HepG2 (cell line): ENCODE results near the gene PPM1F. TPM values are rescaled to one million over a fixed set of nuclear protein-coding genes. Genes with fewer than 3 reads are reported as not detected.

Experiments
- IRF2 ChIP-seq: IDR thresholded peaks from 2 replicates; pipeline ENCODE4 v1.6.1; 2018; ENCODE audit warnings: missing genetic modification reagents, missing compliant biosample characterization
- MTF2 ChIP-seq: sonication (generic); formaldehyde crosslinking; IDR thresholded peaks from 2 replicates; pipeline ENCODE4 v1.5.0; 2020; ENCODE audit warnings: missing genetic modification reagents, borderline replicate concordance
- NFE2 ChIP-seq: sonication (generic); formaldehyde crosslinking; IDR thresholded peaks from 2 replicates; pipeline ENCODE4 v1.4.0; 2020; ENCODE audit warnings: missing genetic modification reagents
- SMARCC2 ChIP-seq: fragments of 450-650 bp; IDR thresholded peaks from 2 replicates; pipeline ENCODE4 v1.6.1; 2017; ENCODE audit warnings: antibody characterized with exemption, mild to moderate bottlenecking
- ZBTB40 ChIP-seq, 2 experiments: fragments of 450-650 bp in 1 of 2; sonication (generic) in 1 of 2; formaldehyde crosslinking in 1 of 2; IDR thresholded peaks; 2 replicates each; pipeline versions ENCODE4 v1.6.1 to v1.8.0; 2016 to 2022; ENCODE audit warnings: antibody characterized with exemption in 1 of 2, mild to moderate bottlenecking in 1 of 2, missing genetic modification reagents in 1 of 2
- ZNF546 ChIP-seq: sonication (generic); formaldehyde crosslinking; conservative IDR thresholded peaks from 2 replicates; pipeline ENCODE4 v1.8.1; 2023; ENCODE audit warnings: mild to moderate bottlenecking, missing genetic modification reagents
- ZNF577 ChIP-seq: sonication (generic); formaldehyde crosslinking; IDR thresholded peaks from 2 replicates; pipeline ENCODE4 v1.4.0; 2020; ENCODE audit warnings: mild to moderate bottlenecking, low read depth, missing genetic modification reagents, borderline replicate concordance
- ZNF687 ChIP-seq: sonication (generic); formaldehyde crosslinking; IDR thresholded peaks from 2 replicates; pipeline ENCODE4 v1.5.1; 2020; ENCODE audit warnings: mild to moderate bottlenecking, missing genetic modification reagents, moderate library complexity
- polyA plus RNA-seq, 8 experiments: library from polyadenylated mRNA; depleted of rRNA in 3 of 8; stranded (reverse) in 7 of 8; unstranded in 1 of 8; fragments of >200 nt; fragmentation: Illumina TruSeq in 4 of 8; extraction: Trizol in 4 of 8; gene quantifications; 2 replicates each; pipeline versions ENCODE4 v1.2.1 to v1.2.3, GENCODE V29; 2011 to 2016; ENCODE audit warnings: low read depth in 4 of 8, missing spikeins in 1 of 8, mixed read lengths in 1 of 8; ENCODE audit not compliant: insufficient read depth in 1 of 8
- total RNA-seq, 5 experiments: library from RNA; depleted of rRNA; stranded (reverse); fragments of >200 nt; fragmentation: Illumina TruSeq; extraction: Trizol; gene quantifications; 2 replicates each; pipeline ENCODE4 v1.2.3, GENCODE V29; 2016; ENCODE audit warnings: low read depth in 1 of 5
- TF ChIP-seq, protein P1 (sequence below): sonication (generic); formaldehyde crosslinking; IDR thresholded peaks from 2 replicates; pipeline ENCODE4 v1.5.0; 2020; ENCODE audit warnings: mild to moderate bottlenecking, missing genetic modification reagents, borderline replicate concordance

Gene PPM1F
- total and polyA plus RNA-seq, 2 of the 13 experiments (the other 11 are each of a cell fraction or from before 2014, with no cell fraction given): 11.0 to 19.6 TPM

DNA sequence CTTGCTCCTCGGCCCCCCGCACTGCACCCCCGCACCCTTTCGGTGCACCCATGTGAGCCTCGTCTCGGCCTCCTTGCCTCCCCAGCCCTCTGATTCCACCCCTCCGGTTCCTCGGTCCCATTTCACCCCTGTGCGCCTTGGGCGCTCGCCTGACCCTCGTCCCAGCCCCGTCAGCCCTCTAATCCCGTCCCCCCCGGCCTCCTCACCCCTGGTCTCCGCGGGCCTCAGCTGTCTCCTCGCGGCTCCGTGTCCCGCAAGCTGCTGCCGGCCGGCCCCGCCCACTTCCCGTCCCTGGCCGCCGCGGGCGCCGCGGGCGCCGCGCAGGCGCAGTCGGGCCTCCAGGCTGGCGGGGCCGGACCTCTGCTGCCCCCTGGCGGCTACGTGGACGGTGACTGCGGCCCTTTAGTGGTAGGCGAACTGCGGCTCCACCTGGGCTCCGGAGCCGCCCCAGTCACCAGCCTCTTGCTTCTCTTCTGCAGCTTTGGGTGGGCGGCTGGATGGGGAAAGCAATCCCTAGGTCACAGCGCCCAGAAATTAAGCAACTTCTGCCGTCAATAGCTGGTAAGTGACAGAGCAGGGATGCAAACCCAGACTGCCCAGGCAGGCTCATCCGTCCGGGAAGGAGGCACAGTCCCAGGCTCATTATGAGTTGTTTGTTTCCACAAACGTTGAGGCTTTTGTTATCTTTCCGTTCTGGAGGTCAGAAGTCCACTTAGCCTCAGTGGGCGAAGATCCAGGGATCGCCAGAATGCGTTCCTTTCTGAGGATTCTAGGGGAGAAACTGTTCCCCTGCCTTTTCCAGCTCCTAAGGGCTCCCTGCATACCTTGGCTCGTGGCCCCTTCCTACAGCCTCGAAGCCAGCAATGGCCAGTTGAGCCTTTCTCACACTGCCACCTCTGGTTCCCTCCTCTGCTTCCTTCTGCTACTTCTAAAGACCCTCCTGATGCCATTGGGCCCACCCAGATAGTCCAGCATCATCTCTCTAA is at the start of gene PPM1F (continued):
- TF ChIP-seq, protein P1, sequence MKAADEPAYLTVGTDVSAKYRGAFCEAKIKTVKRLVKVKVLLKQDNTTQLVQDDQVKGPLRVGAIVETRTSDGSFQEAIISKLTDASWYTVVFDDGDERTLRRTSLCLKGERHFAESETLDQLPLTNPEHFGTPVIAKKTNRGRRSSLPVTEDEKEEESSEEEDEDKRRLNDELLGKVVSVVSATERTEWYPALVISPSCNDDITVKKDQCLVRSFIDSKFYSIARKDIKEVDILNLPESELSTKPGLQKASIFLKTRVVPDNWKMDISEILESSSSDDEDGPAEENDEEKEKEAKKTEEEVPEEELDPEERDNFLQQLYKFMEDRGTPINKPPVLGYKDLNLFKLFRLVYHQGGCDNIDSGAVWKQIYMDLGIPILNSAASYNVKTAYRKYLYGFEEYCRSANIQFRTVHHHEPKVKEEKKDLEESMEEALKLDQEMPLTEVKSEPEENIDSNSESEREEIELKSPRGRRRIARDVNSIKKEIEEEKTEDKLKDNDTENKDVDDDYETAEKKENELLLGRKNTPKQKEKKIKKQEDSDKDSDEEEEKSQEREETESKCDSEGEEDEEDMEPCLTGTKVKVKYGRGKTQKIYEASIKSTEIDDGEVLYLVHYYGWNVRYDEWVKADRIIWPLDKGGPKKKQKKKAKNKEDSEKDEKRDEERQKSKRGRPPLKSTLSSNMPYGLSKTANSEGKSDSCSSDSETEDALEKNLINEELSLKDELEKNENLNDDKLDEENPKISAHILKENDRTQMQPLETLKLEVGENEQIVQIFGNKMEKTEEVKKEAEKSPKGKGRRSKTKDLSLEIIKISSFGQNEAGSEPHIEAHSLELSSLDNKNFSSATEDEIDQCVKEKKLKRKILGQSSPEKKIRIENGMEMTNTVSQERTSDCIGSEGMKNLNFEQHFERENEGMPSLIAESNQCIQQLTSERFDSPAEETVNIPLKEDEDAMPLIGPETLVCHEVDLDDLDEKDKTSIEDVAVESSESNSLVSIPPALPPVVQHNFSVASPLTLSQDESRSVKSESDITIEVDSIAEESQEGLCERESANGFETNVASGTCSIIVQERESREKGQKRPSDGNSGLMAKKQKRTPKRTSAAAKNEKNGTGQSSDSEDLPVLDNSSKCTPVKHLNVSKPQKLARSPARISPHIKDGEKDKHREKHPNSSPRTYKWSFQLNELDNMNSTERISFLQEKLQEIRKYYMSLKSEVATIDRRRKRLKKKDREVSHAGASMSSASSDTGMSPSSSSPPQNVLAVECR (CRISPR knock-in tag): peak; percentile 26; the same call in 1 of the 2 replicates
- TF ChIP-seq IRF2 (CRISPR knock-in tag) (0 out of 2 replicates have a peak, but pooled peaks have one; percentile 24), NFE2 (CRISPR knock-in tag) (no peak), ZNF577 (CRISPR knock-in tag) (no peak), MTF2 (CRISPR knock-in tag) (no peak), ZBTB40 (IDR thresholded peaks at IDR 0.05) (no peak), ZBTB40 (CRISPR knock-in tag; IDR thresholded peaks at IDR 0.05) (no peak), SMARCC2 (no peak), ZNF687 (CRISPR knock-in tag) (peak; percentile 60), ZNF546 (CRISPR knock-in tag) (peak; percentile 79)
